ENCODE results near the gene A2M. TPM values are rescaled to one million over a fixed set of nuclear protein-coding genes. Genes with fewer than 3 reads are reported as not detected.

Gene A2M
- total RNA-seq, 4 donors from 2014 or later, result 47.6 to 84.4 (median 54.8) TPM

DNA sequence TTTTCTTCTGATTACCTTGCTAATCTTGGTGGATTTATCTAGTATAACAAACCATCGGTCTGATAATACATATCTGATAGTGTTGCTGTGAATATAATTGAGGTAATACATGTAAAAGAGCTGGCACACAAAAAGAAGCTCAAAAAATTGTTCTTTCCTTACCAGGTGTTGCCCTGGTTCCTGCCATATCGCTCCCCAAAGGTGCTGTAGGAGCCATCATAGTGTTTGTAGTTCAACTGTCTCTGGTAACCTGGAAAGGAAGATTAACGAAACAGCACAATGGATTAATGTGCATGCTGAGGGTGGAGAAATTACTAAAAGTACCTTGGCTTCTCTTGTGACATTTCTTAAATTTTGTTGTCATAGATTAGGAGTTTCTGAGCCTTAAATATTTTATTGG lies 36.6 kb downstream of the A2M start:
- Histone ChIP-seq H3K36me3 (peaks cover 20% of the 10 kb centered on the region), H3K4me1 (no peaks in the 10 kb centered on the region), H3K4me3 (no peak overlapping the region), H3K9me3 (no peaks in the 10 kb centered on the region), H3K27ac (no peak overlapping the region), H3K27me3 (no peaks in the 10 kb centered on the region)
- TF ChIP-seq EP300 (IDR thresholded peaks at IDR 0.05) (no peak), POLR2A (IDR thresholded peaks at IDR 0.05) (no peak), POLR2AphosphoS5 (IDR thresholded peaks at IDR 0.05) (no peak)
- TF ChIP-seq, protein P1, sequence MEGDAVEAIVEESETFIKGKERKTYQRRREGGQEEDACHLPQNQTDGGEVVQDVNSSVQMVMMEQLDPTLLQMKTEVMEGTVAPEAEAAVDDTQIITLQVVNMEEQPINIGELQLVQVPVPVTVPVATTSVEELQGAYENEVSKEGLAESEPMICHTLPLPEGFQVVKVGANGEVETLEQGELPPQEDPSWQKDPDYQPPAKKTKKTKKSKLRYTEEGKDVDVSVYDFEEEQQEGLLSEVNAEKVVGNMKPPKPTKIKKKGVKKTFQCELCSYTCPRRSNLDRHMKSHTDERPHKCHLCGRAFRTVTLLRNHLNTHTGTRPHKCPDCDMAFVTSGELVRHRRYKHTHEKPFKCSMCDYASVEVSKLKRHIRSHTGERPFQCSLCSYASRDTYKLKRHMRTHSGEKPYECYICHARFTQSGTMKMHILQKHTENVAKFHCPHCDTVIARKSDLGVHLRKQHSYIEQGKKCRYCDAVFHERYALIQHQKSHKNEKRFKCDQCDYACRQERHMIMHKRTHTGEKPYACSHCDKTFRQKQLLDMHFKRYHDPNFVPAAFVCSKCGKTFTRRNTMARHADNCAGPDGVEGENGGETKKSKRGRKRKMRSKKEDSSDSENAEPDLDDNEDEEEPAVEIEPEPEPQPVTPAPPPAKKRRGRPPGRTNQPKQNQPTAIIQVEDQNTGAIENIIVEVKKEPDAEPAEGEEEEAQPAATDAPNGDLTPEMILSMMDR (IDR thresholded peaks at IDR 0.05), result no peak
- DNase-seq (ENCODE audit: low spot score in 2 of 2), result no peak
- WGBS, result 87% methylated on average over 3 of the region's 3 CpGs

DNA sequence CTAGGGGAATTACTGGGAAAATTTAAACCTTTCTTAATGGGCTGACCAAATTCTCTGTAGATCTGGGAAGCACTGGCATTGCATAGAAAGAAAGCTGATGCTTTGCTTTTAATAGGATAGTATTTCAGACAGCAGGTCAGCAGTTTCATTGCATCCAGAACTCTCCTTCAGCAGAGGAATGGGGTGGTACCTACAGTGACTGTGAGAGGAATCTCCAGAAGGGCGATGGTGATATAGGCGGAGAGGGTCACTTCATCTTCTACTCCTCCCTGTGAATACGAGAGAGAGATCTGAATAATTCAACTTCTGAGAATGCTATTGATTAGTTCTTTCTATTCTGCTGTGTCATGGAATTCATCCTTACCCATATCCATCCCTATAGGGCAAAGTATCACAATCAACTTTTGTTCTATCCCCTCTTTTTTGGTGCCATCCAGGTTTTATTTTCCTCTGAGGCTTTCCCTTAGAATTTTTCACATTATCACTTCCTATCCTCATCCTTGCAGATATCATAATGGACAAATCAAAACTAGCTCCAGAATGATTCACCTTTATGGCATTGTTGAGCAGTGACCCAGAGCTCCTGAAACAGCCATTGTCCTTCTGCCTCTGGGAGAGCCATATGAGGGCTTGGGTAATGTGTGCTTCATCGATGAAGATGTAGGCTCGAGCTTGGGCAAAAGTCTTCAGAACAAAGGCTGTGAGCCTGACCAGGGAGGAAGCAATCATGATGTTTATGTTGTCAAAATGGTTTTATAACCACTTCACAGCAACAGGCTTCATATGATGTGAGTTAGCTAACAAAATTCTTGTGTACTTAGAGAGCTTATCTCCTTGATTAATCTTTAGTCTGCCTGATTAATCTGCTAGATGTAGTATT lies 38.3 kb downstream of the A2M start:
- Histone ChIP-seq H3K36me3 (peaks cover 27% of the 10 kb centered on the region), H3K4me3 (no peak overlapping the region), H3K27me3 (no peaks in the 10 kb centered on the region), H3K9me3 (no peaks in the 10 kb centered on the region), H3K27ac (no peak overlapping the region), H3K4me1 (no peaks in the 10 kb centered on the region)
- 87% methylated on average over 5 of the region's 5 CpGs for WGBS
- no peak for DNase-seq (ENCODE audit: low spot score in 2 of 2)
- TF ChIP-seq, protein P1 (IDR thresholded peaks at IDR 0.05), result no peak
- TF ChIP-seq POLR2AphosphoS5 (IDR thresholded peaks at IDR 0.05) (no peak), EP300 (IDR thresholded peaks at IDR 0.05) (no peak), POLR2A (IDR thresholded peaks at IDR 0.05) (no peak)

DNA sequence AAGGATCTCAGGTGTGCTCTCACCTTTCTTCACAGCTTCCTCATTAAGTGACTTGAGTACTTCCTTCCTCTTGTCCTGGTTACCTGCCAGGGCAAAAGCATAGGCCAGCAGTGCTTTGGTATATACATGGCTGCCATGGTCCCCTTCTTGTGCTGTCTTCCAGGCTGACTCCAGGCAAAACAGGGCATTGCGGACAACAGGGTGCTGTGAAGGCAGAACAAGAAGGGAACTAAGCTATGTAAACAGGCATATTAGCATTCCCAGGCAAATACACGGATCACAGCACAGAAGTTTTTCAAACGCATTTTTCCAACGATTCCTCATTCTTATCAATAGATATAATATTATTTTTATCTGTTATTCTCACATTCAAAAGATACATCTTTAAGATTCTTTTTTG lies 39.0 kb downstream of the A2M start:
- no peaks in the 10 kb centered on the region for H3K9me3 ChIP-seq
- H3K27me3 ChIP-seq, result no peaks in the 10 kb centered on the region
- peaks cover 25% of the 10 kb centered on the region for H3K36me3 ChIP-seq
- 71% methylated on average over 4 of the region's 4 CpGs for WGBS
- TF ChIP-seq POLR2A (IDR thresholded peaks at IDR 0.05) (no peak), EP300 (IDR thresholded peaks at IDR 0.05) (no peak), POLR2AphosphoS5 (IDR thresholded peaks at IDR 0.05) (no peak)
- TF ChIP-seq, protein P1 (IDR thresholded peaks at IDR 0.05), result no peak
- no peaks in the 10 kb centered on the region for H3K4me1 ChIP-seq
- no peak overlapping the region for H3K27ac ChIP-seq
- no peak overlapping the region for H3K4me3 ChIP-seq
- no peak for DNase-seq (ENCODE audit: low spot score in 2 of 2)

DNA sequence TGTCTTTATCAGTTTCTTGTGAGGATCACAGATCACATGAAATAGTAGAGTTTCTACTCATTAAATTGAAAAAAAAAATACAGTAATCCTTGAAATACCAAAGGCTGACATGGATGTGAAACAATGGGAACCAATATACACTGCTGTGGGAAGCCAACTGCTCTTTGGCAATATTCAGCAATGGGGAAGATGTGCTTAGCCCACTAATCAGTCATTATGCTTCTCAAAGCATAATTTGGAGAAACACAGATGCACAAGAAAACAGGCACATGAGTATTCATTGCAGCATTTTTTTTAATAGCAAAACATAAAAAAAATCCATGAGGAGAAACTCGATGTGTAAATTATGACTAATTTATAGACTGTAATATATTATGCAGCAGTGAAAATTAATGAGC lies 40.6 kb downstream of the A2M start:
- 75% methylated on average over 1 of the region's 1 CpG for WGBS
- Histone ChIP-seq H3K27ac (no peak overlapping the region), H3K4me1 (no peaks in the 10 kb centered on the region), H3K27me3 (no peaks in the 10 kb centered on the region), H3K36me3 (peaks cover 29% of the 10 kb centered on the region), H3K9me3 (no peaks in the 10 kb centered on the region), H3K4me3 (no peak overlapping the region)
- no peak for DNase-seq (ENCODE audit: low spot score in 2 of 2)
- TF ChIP-seq POLR2AphosphoS5 (IDR thresholded peaks at IDR 0.05) (no peak), EP300 (IDR thresholded peaks at IDR 0.05) (no peak), POLR2A (IDR thresholded peaks at IDR 0.05) (no peak)
- TF ChIP-seq, protein P1 (IDR thresholded peaks at IDR 0.05), result no peak

DNA sequence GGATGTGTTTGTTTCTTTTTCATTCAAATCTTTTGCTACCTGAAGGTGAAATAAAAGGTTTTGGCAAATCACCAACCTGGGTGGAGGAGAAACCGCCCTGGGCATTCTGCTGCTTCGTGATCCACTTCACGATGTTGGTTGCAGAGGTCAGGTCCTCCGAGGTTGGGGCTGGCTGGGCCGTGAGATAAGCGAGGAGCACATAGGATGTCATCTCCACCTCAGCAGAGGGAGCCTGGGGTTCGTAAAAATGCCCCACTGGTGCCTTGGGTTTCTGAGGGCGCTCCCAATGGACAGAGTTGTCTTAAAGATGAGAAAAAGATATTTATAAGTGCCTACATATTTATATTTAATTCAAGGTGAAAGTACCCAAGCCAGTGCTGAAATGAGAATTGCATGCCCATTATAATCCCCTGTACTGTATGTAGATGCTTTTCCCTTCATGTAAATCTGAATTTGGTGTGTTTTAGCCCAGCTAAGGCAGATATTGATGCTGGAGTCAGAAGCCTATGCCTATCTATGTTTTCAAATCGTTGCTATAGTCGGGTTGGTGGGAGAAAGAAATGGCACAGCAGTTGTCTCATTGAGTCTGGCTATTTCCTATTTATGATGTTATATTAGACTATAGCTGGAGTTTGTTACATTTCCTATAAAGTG lies 41.1 kb downstream of the A2M start:
- no peaks in the 10 kb centered on the region for H3K9me3 ChIP-seq
- H3K4me3 ChIP-seq, result no peak overlapping the region
- H3K27ac ChIP-seq, result no peak overlapping the region
- TF ChIP-seq POLR2A (IDR thresholded peaks at IDR 0.05) (no peak), POLR2AphosphoS5 (IDR thresholded peaks at IDR 0.05) (no peak), EP300 (IDR thresholded peaks at IDR 0.05) (no peak)
- TF ChIP-seq, protein P1 (IDR thresholded peaks at IDR 0.05), result no peak
- H3K27me3 ChIP-seq, result no peaks in the 10 kb centered on the region
- no peak for DNase-seq (ENCODE audit: low spot score in 2 of 2)
- peaks cover 29% of the 10 kb centered on the region for H3K36me3 ChIP-seq
- no peaks in the 10 kb centered on the region for H3K4me1 ChIP-seq
- WGBS, result 79% methylated on average over 10 of the region's 10 CpGs

All from suprapubic skin (tissue), 4 donors.